HEK293 (cell line): Measurements from ENCODE around the gene SORCS3.

Experiments used
- CTCF ChIA-PET: fragments of 350-600 bp; formaldehyde crosslinking; extraction: SDS; loops from one replicate; lab custom pipeline; 2021; ENCODE audit warnings: antibody characterized with exemption; lab: Yijun Ruan, JAX
- POLR2A ChIA-PET: fragments of 300-600 bp; formaldehyde crosslinking; extraction: SDS; loops from one replicate; lab custom pipeline; 2020; ENCODE audit warnings: antibody characterized with exemption, inconsistent platforms; lab: Yijun Ruan, JAX
- H3K27ac ChIP-seq: fragments of 200-500 bp; sonication (Bioruptor generic); 2 replicates; pipeline ENCODE4 v1.5.1; 2014; ENCODE audit warnings: low read depth, low read length, control low read depth, inconsistent platforms; ENCODE audit errors: extremely low read depth
- H3K36me3 ChIP-seq, 2 experiments: fragments of 200-500 bp in 1 of 2; sonication (Bioruptor generic) in 1 of 2; 1 replicate in 1 of 2; 2 replicates in 1 of 2; pipeline ENCODE4 v1.5.1; 2014 to 2017; ENCODE audit warnings: inconsistent platforms in 2 of 2, low read length in 2 of 2; ENCODE audit not compliant: control insufficient read depth in 2 of 2, insufficient read depth in 1 of 2
- H3K4me1 ChIP-seq: fragments of 200-500 bp; sonication (Bioruptor generic); 2 replicates; pipeline ENCODE4 v1.5.1; 2014; ENCODE audit warnings: mild to moderate bottlenecking, low read length, inconsistent platforms; ENCODE audit not compliant: control insufficient read depth, insufficient read depth
- H3K4me3 ChIP-seq: 2 replicates; pipeline ENCODE4 v1.5.1; 2011; ENCODE audit warnings: low read depth, mild to moderate bottlenecking, control low read depth, low read length, moderate library complexity
- H3K9me3 ChIP-seq: fragments of 200-500 bp; sonication (Bioruptor generic); 2 replicates; pipeline ENCODE4 v1.5.1; 2014; ENCODE audit warnings: low read depth, low read length, inconsistent platforms; ENCODE audit not compliant: control insufficient read depth, insufficient read depth
- AEBP2 ChIP-seq: fragments of 450-650 bp; formaldehyde crosslinking; IDR thresholded peaks from 2 replicates; pipeline ENCODE4 v1.5.1; 2016; ENCODE audit warnings: missing biosample characterization, missing genetic modification characterization, borderline replicate concordance
- FEZF1 ChIP-seq: fragments of 450-650 bp; formaldehyde crosslinking; IDR thresholded peaks from 2 replicates; pipeline ENCODE4 v1.5.1; 2016; ENCODE audit warnings: missing biosample characterization, missing genetic modification characterization
- GFI1B ChIP-seq: fragments of 450-650 bp; formaldehyde crosslinking; IDR thresholded peaks from 2 replicates; pipeline ENCODE4 v1.5.1; 2016; ENCODE audit warnings: missing biosample characterization, missing genetic modification characterization
- GLI2 ChIP-seq: fragments of 450-650 bp; formaldehyde crosslinking; IDR thresholded peaks from 2 replicates; pipeline ENCODE4; 2017; ENCODE audit warnings: missing biosample characterization, missing genetic modification characterization, low read depth, borderline replicate concordance
- KLF1 ChIP-seq: fragments of 450-650 bp; formaldehyde crosslinking; IDR thresholded peaks from 2 replicates; pipeline ENCODE4 v1.5.1; 2016; ENCODE audit warnings: missing biosample characterization, missing genetic modification characterization
- OSR2 ChIP-seq: fragments of 450-650 bp; formaldehyde crosslinking; IDR thresholded peaks from 2 replicates; pipeline ENCODE4 v1.5.1; 2016; ENCODE audit warnings: missing biosample characterization, missing genetic modification characterization
- OVOL3 ChIP-seq: fragments of 450-650 bp; formaldehyde crosslinking; IDR thresholded peaks from 2 replicates; pipeline ENCODE4 v1.5.1; 2016; ENCODE audit warnings: missing biosample characterization, missing genetic modification characterization
- YY2 ChIP-seq: fragments of 450-650 bp; formaldehyde crosslinking; IDR thresholded peaks from 2 replicates; pipeline ENCODE4 v1.5.1; 2016; ENCODE audit warnings: missing biosample characterization, missing genetic modification characterization
- ZBTB21 ChIP-seq: fragments of 450-650 bp; formaldehyde crosslinking; IDR thresholded peaks from 2 replicates; pipeline ENCODE4 v1.5.1; 2017; ENCODE audit warnings: missing biosample characterization, missing genetic modification characterization
- ZFP41 ChIP-seq: fragments of 450-650 bp; formaldehyde crosslinking; IDR thresholded peaks from 2 replicates; pipeline ENCODE4 v1.5.1; 2016; ENCODE audit warnings: missing biosample characterization, missing genetic modification characterization, borderline replicate concordance
- ZNF112 ChIP-seq: fragments of 450-650 bp; formaldehyde crosslinking; IDR thresholded peaks from 2 replicates; pipeline ENCODE4 v1.5.0; 2017; ENCODE audit warnings: missing biosample characterization, missing genetic modification characterization
- ZNF138 ChIP-seq: fragments of 450-650 bp; formaldehyde crosslinking; IDR thresholded peaks from 2 replicates; pipeline ENCODE4 v1.5.1; 2016; ENCODE audit warnings: missing biosample characterization, missing genetic modification characterization, borderline replicate concordance
- ZNF140 ChIP-seq: fragments of 450-650 bp; formaldehyde crosslinking; IDR thresholded peaks from 2 replicates; pipeline ENCODE4 v1.5.1; 2016; ENCODE audit warnings: missing biosample characterization, missing genetic modification characterization
- ZNF266 ChIP-seq: fragments of 450-650 bp; formaldehyde crosslinking; IDR thresholded peaks from 2 replicates; pipeline ENCODE4 v1.5.1; 2016; ENCODE audit warnings: missing biosample characterization, missing genetic modification characterization, low read depth
- ZNF473 ChIP-seq: fragments of 450-650 bp; formaldehyde crosslinking; IDR thresholded peaks from 2 replicates; pipeline ENCODE4 v1.5.1; 2017; ENCODE audit warnings: missing biosample characterization, missing genetic modification characterization
- ZNF48 ChIP-seq: fragments of 450-650 bp; formaldehyde crosslinking; IDR thresholded peaks from 2 replicates; pipeline ENCODE4 v1.5.1; 2016; ENCODE audit warnings: missing biosample characterization, missing genetic modification characterization
- ZNF621 ChIP-seq: fragments of 450-650 bp; formaldehyde crosslinking; IDR thresholded peaks from 2 replicates; pipeline ENCODE4 v1.5.1; 2017; ENCODE audit warnings: missing biosample characterization, missing genetic modification characterization
- ZNF629 ChIP-seq: fragments of 450-650 bp; formaldehyde crosslinking; IDR thresholded peaks from 2 replicates; pipeline ENCODE4 v1.5.1; 2017; ENCODE audit warnings: missing biosample characterization, missing genetic modification characterization
- ZNF692 ChIP-seq: fragments of 450-650 bp; formaldehyde crosslinking; IDR thresholded peaks from 2 replicates; pipeline ENCODE4 v1.5.1; 2016; ENCODE audit warnings: missing biosample characterization, missing genetic modification characterization
- ZSCAN5A ChIP-seq: fragments of 450-650 bp; formaldehyde crosslinking; IDR thresholded peaks from 2 replicates; pipeline ENCODE4 v1.5.1; 2016; ENCODE audit warnings: missing biosample characterization, missing genetic modification characterization

The SORCS3 gene

GRCh38 chr10:104732222-104732621, 91.1 kb downstream of the SORCS3 start:
- POLR2A ChIA-PET = no interaction called here
- H3K4me1 ChIP-seq = no peaks in the 10 kb centered on the region
- no peak overlapping the region for H3K27ac ChIP-seq
- CTCF ChIA-PET = no interaction called here
- H3K9me3 ChIP-seq = no peaks in the 10 kb centered on the region
- TF ChIP-seq GFI1B (tag by site-specific recombination) = no peak
- TF ChIP-seq ZNF621 (tag by site-specific recombination) = no peak
- TF ChIP-seq ZNF473 = no peak
- no peaks in the 10 kb centered on the region for H3K36me3 ChIP-seq
- H3K4me3 ChIP-seq = no peak overlapping the region

GRCh38 chr10:104734433-104734832, 93.3 kb downstream of the SORCS3 start:
- ChIA-PET CTCF (no interaction called here), POLR2A (interaction anchor here (0.5 kb wide), 1 partner anchor 1446 kb away, joined by 3 read pairs; no protein-coding TSS in a partner anchor)
- H3K4me3 ChIP-seq = no peak overlapping the region
- no peaks in the 10 kb centered on the region for H3K4me1 ChIP-seq
- TF ChIP-seq GLI2 (tag by site-specific recombination) (no peak), AEBP2 (tag by site-specific recombination) (no peak), FEZF1 (tag by site-specific recombination) (no peak), ZNF266 (tag by site-specific recombination) (no peak), ZBTB21 (tag by site-specific recombination) (no peak), KLF1 (tag by site-specific recombination) (no peak), ZNF629 (no peak), ZNF112 (tag by site-specific recombination) (no peak), ZFP41 (no peak), ZNF138 (tag by site-specific recombination) (no peak), ZNF140 (tag by site-specific recombination) (no peak), YY2 (tag by site-specific recombination) (no peak), ZNF48 (tag by site-specific recombination) (no peak), OVOL3 (tag by site-specific recombination) (no peak), ZSCAN5A (tag by site-specific recombination) (no peak), OSR2 (tag by site-specific recombination) (no peak), ZNF692 (tag by site-specific recombination) (no peak)
- H3K9me3 ChIP-seq = no peaks in the 10 kb centered on the region
- no peaks in the 10 kb centered on the region for H3K36me3 ChIP-seq
- no peak overlapping the region for H3K27ac ChIP-seq
